T-helper 2 cell treated with Interferon-gamma antibody and Interleukin-4, amounts not matched to agents 5 μg/mL and 100 μg/mL, for 36 hours (primary cell): ENCODE data around the gene PDPK1.
"Not testable (repeated sequence)": the region's sequence is repeated elsewhere in the genome, so short reads cannot be mapped to it uniquely, and the experiment has no call there.

Experiments used
- DNase-seq: peaks from one replicate; pipeline ENCODE4 v3.0.0; 2021; ENCODE audit warnings: low spot score
- H3K27ac Mint-ChIP-seq: one replicate; pipeline ENCODE4 v1.8.0; 2021; ENCODE audit warnings: mild to moderate bottlenecking, mixed read lengths
- H3K27me3 Mint-ChIP-seq: one replicate; pipeline ENCODE4 v1.8.0; 2021; ENCODE audit warnings: low read depth, mixed read lengths
- H3K36me3 Mint-ChIP-seq: one replicate; pipeline ENCODE4 v1.8.0; 2021; ENCODE audit warnings: low read depth, mixed read lengths
- H3K4me1 Mint-ChIP-seq: one replicate; pipeline ENCODE4 v1.8.0; 2021; ENCODE audit warnings: low read depth, mixed read lengths
- H3K4me3 Mint-ChIP-seq: one replicate; pipeline ENCODE4 v1.8.0; 2022; ENCODE audit warnings: mild to moderate bottlenecking, moderate library complexity, mixed read lengths
- H3K9me3 Mint-ChIP-seq: one replicate; pipeline ENCODE4 v1.8.0; 2021; ENCODE audit warnings: mixed read lengths

PDPK1 gene

DNA sequence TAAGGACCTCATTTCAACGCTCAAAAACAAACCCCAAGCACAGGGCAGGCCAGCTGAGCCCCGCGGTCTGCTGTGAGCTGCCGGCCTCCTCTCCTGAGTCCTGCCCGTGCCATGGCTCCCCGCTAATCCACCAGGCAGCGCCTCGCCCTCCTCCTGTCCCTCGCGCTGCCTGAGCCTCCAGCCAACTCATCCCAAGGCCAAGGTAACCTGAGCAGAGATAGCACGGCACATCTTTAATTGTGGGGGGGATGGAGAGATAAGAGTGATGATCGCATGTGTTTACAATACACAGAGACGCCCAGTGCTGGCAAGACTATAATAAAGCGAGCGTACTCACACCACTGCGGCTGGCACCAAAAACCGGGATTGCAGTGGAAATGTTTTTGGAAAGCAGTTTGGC lies 104.7 kb downstream of the PDPK1 start:
- not testable (repeated sequence) for H3K27ac Mint-ChIP-seq, H3K36me3 Mint-ChIP-seq, DNase-seq, H3K4me3 Mint-ChIP-seq, H3K9me3 Mint-ChIP-seq, H3K4me1 Mint-ChIP-seq, H3K27me3 Mint-ChIP-seq

DNA sequence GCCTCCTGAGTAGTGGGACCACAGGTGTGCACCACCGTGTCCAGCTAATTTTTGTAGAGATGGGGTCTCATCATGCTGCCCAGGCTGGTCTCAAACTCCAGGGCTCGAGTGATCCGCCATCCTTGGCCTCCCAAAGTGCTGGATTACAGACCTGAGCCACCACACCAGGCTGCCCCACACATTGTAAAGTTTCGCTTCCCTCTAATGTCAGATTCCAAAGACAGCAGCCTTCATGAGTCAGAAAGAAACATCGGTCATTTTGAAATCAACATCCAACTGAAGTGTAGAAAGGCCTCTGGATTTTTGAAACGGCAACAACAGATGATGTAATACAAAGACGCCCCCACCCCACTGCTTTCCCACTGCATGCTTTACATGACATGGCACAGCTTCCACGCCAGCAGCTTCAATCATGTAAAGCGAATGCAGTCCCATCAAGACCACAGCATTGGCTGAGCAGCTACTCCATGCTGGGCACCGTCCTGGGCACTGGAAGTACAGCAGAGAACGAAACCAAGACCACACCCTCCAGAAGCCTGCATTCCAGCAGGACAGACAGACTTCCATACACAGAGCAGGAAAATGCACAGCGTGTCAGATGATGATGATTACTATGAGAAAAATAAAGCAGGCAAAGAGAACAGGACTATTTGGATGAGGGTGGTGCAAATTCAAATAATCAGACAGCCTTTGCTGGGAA lies 107.1 kb downstream of the PDPK1 start:
- H3K27ac Mint-ChIP-seq, DNase-seq, H3K9me3 Mint-ChIP-seq, H3K36me3 Mint-ChIP-seq, H3K4me3 Mint-ChIP-seq, H3K4me1 Mint-ChIP-seq, H3K27me3 Mint-ChIP-seq: not testable (repeated sequence)

DNA sequence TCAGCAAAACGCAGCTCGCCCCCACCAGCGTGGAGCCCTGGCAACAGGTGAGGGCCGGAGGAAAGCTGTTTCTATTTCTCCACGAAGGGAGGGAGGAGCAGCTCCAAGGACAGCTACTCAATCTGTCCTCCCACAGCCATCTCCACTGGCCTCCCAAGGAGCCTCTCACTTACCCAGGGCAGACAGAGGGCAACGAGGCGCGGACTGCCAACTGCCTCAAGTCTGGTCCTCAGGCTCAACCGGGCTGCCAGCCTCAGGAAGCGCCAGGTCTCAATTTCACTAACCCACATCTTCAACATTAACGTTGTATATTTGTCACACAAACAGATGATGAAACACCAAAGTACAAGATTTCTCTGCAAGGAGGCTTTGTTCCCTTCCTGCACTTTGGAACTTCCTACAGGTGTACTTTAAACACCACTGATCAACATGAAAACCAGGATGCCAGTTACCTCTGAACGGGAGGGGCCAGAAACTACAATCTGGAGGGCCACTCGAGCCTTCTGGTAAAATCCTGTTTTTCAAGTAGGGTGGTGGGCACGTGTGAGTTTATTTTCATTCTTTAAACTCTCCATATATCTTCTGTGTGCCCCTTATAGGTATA lies 113.5 kb downstream of the PDPK1 start:
- not testable (repeated sequence) for DNase-seq, H3K4me1 Mint-ChIP-seq, H3K36me3 Mint-ChIP-seq, H3K27me3 Mint-ChIP-seq, H3K27ac Mint-ChIP-seq, H3K4me3 Mint-ChIP-seq, H3K9me3 Mint-ChIP-seq
